IMR-90 (cell line): ENCODE data around the gene PLPP3. TPM values are rescaled to one million over a fixed set of nuclear protein-coding genes. Genes with fewer than 3 reads are reported as not detected.
A peak's percentile ranks its signal among the peaks of the same experiment; 100 is the strongest.

Experiments used
- ATAC-seq: fragments of 200-7000 bp; cut with Tn5 transposase; 2 replicates; pipeline ENCODE4 v1.9.1; 2020; ENCODE audit warnings: low read depth, mild to moderate bottlenecking, moderate library complexity
- BruUV-seq: library from RNA; stranded (reverse); fragments of 400-500 nt; replicated peaks from 2 replicates; lab custom pipeline; 2021; lab: Mats Ljungman, UMichigan
- CTCF ChIA-PET: fragments of 300-600 bp; formaldehyde crosslinking; extraction: SDS; loops from one replicate; lab custom pipeline; 2021; ENCODE audit warnings: antibody characterized with exemption; lab: Yijun Ruan, JAX
- POLR2A ChIA-PET: fragments of 300-600 bp; sonication (Branson Sonifier 250); formaldehyde crosslinking; loops from one replicate; lab custom pipeline; 2022; ENCODE audit warnings: antibody characterized with exemption; ENCODE audit not compliant: unreplicated experiment; lab: Charles Lee
- DNase-seq: peaks from one replicate; pipeline ENCODE4 v3.0.0; 2013
- H2AFZ ChIP-seq: replicated peaks from 2 replicates; pipeline ENCODE3; 2013; ENCODE audit warnings: low read length, mild to moderate bottlenecking; ENCODE audit not compliant: poor library complexity
- H2AK5ac ChIP-seq: 2 replicates; pipeline ENCODE4 v1.6.1; 2013; ENCODE audit warnings: low read depth, low read length, inconsistent platforms
- H2AK9ac ChIP-seq: replicated peaks from 2 replicates; pipeline ENCODE3; 2013; ENCODE audit warnings: mild to moderate bottlenecking, low read depth, low read length, moderate library complexity; ENCODE audit not compliant: poor library complexity
- H2BK120ac ChIP-seq: 2 replicates; pipeline ENCODE4 v1.6.1; 2013; ENCODE audit warnings: low read depth, low read length, inconsistent platforms
- H2BK15ac ChIP-seq: 3 replicates; pipeline ENCODE4 v1.6.1; 2013; ENCODE audit warnings: low read depth, low read length, inconsistent platforms
- H2BK20ac ChIP-seq: 2 replicates; pipeline ENCODE4 v1.6.1; 2013; ENCODE audit warnings: low read depth, mild to moderate bottlenecking, inconsistent platforms, low read length, moderate library complexity
- H2BK5ac ChIP-seq: 2 replicates; pipeline ENCODE4 v1.6.1; 2013; ENCODE audit warnings: mild to moderate bottlenecking, low read depth, low read length, inconsistent platforms; ENCODE audit not compliant: poor library complexity, severe bottlenecking
- H3K14ac ChIP-seq: replicated peaks from 2 replicates; pipeline ENCODE4 v1.6.1; 2013; ENCODE audit warnings: low read depth, low read length, inconsistent platforms
- H3K18ac ChIP-seq: 2 replicates; pipeline ENCODE4 v1.6.1; 2013; ENCODE audit warnings: low read depth, low read length, control low read depth
- H3K23ac ChIP-seq: 2 replicates; pipeline ENCODE4 v1.6.1; 2013; ENCODE audit warnings: low read depth, low read length, inconsistent platforms
- H3K27ac ChIP-seq: 2 replicates; pipeline ENCODE4 v1.5.1; 2013; ENCODE audit warnings: mild to moderate bottlenecking, control low read depth, low read length; ENCODE audit not compliant: insufficient read depth
- H3K27me3 ChIP-seq: 2 replicates; pipeline ENCODE4 v1.6.1; 2013; ENCODE audit warnings: low read length; ENCODE audit not compliant: control insufficient read depth, insufficient read depth
- H3K36me3 ChIP-seq: 2 replicates; pipeline ENCODE4 v1.6.1; 2013; ENCODE audit warnings: low read length, mixed read lengths; ENCODE audit not compliant: control insufficient read depth, insufficient read depth
- H3K4ac ChIP-seq: 2 replicates; pipeline ENCODE4 v1.6.1; 2013; ENCODE audit warnings: low read depth, low read length, inconsistent platforms
- H3K4me1 ChIP-seq: 2 replicates; pipeline ENCODE4 v1.6.1; 2013; ENCODE audit warnings: low read length, mixed read lengths; ENCODE audit not compliant: control insufficient read depth, insufficient read depth
- H3K4me2 ChIP-seq: 2 replicates; pipeline ENCODE4 v1.6.1; 2013; ENCODE audit warnings: low read depth, mild to moderate bottlenecking, control low read depth, low read length, moderate library complexity
- H3K4me3 ChIP-seq: 2 replicates; pipeline ENCODE4 v1.5.1; 2013; ENCODE audit warnings: low read depth, mild to moderate bottlenecking, control low read depth, low read length, moderate library complexity; ENCODE audit not compliant: insufficient read depth
- H3K56ac ChIP-seq: 2 replicates; pipeline ENCODE4 v1.6.1; 2013; ENCODE audit warnings: low read length, inconsistent platforms; ENCODE audit not compliant: insufficient read depth; ENCODE audit errors: extremely low read depth
- H3K79me1 ChIP-seq, 2 experiments: 2 replicates each; pipeline ENCODE4 v1.6.1; 2013; ENCODE audit warnings: low read length in 2 of 2, inconsistent platforms in 1 of 2, low read depth in 1 of 2
- H3K9ac ChIP-seq: 2 replicates; pipeline ENCODE4 v1.6.1; 2013; ENCODE audit warnings: low read depth, low read length, control low read depth
- H3K9me1 ChIP-seq: 2 replicates; pipeline ENCODE4 v1.6.1; 2013; ENCODE audit warnings: low read length, inconsistent platforms; ENCODE audit not compliant: insufficient read depth
- H3K9me3 ChIP-seq: 2 replicates; pipeline ENCODE4 v1.6.1; 2013; ENCODE audit warnings: low read length; ENCODE audit not compliant: control insufficient read depth, insufficient read depth
- H4K20me1 ChIP-seq: 2 replicates; pipeline ENCODE4 v1.6.1; 2013; ENCODE audit warnings: low read length, inconsistent platforms; ENCODE audit not compliant: insufficient read depth
- H4K5ac ChIP-seq: 2 replicates; pipeline ENCODE4 v1.6.1; 2013; ENCODE audit warnings: mild to moderate bottlenecking, low read depth, low read length, control low read depth
- H4K8ac ChIP-seq, 2 experiments: 2 replicates each; pipeline ENCODE4 v1.6.1; 2013; ENCODE audit warnings: low read depth in 2 of 2, low read length in 2 of 2, control low read depth in 1 of 2, inconsistent platforms in 1 of 2
- H4K91ac ChIP-seq: 2 replicates; pipeline ENCODE4 v1.6.1; 2013; ENCODE audit warnings: low read depth, low read length, inconsistent platforms; ENCODE audit not compliant: insufficient read depth
- BHLHE40 ChIP-seq: fragments of 150-350 bp; IDR thresholded peaks from 2 replicates; pipeline ENCODE4 v1.6.1; 2016; ENCODE audit warnings: mild to moderate bottlenecking, low read depth, low read length
- CEBPB ChIP-seq: IDR thresholded peaks from 2 replicates; pipeline ENCODE4 v1.6.1; 2012; ENCODE audit warnings: low read depth, low read length, improper control_type of control experiment
- CHD1 ChIP-seq: IDR thresholded peaks from 2 replicates; pipeline ENCODE4 v1.6.1; 2012; ENCODE audit warnings: low read depth, low read length, improper control_type of control experiment
- CTCF ChIP-seq: conservative IDR thresholded peaks from 2 replicates; pipeline ENCODE4 v1.5.1; 2012; ENCODE audit warnings: mild to moderate bottlenecking, low read depth, low read length, improper control_type of control experiment
- ELK1 ChIP-seq: fragments of 150-350 bp; IDR thresholded peaks from 2 replicates; pipeline ENCODE4 v1.6.1; 2016; ENCODE audit warnings: low read depth, mild to moderate bottlenecking, low read length, moderate library complexity, borderline replicate concordance
- FOS ChIP-seq: fragments of 150-350 bp; IDR thresholded peaks from 2 replicates; pipeline ENCODE4 v1.6.1; 2016; ENCODE audit warnings: low read depth, low read length
- MAFK ChIP-seq: IDR thresholded peaks from 2 replicates; pipeline ENCODE4 v1.6.1; 2012; ENCODE audit warnings: low read depth, low read length, improper control_type of control experiment
- MAZ ChIP-seq: IDR thresholded peaks from 2 replicates; pipeline ENCODE4 v1.6.1; 2012; ENCODE audit warnings: low read depth, mild to moderate bottlenecking, low read length, improper control_type of control experiment, moderate library complexity, borderline replicate concordance
- MXI1 ChIP-seq: IDR thresholded peaks from 2 replicates; pipeline ENCODE4 v1.6.1; 2012; ENCODE audit warnings: low read depth, mild to moderate bottlenecking, low read length, moderate library complexity, borderline replicate concordance
- NFE2L2 ChIP-seq: fragments of 150-350 bp; IDR thresholded peaks from 2 replicates; pipeline ENCODE4 v1.6.1; 2016; ENCODE audit warnings: low read depth, mild to moderate bottlenecking, low read length
- POLR2A ChIP-seq: IDR thresholded peaks from 2 replicates; pipeline ENCODE4 v1.6.1; 2012; ENCODE audit warnings: mild to moderate bottlenecking, low read depth, low read length
- RAD21 ChIP-seq: IDR thresholded peaks from 2 replicates; pipeline ENCODE4 v1.6.1; 2012; ENCODE audit warnings: low read length, improper control_type of control experiment
- RCOR1 ChIP-seq: IDR thresholded peaks from 2 replicates; pipeline ENCODE4 v1.6.1; 2012; ENCODE audit warnings: mild to moderate bottlenecking, low read length, improper control_type of control experiment; ENCODE audit not compliant: insufficient replicate concordance
- RFX5 ChIP-seq: IDR thresholded peaks from 2 replicates; pipeline ENCODE4 v1.8.0; 2012; ENCODE audit warnings: low read depth, mild to moderate bottlenecking, low read length, moderate library complexity
- SMC3 ChIP-seq: fragments of 150-350 bp; IDR thresholded peaks from 2 replicates; pipeline ENCODE4 v1.6.1; 2016; ENCODE audit warnings: low read depth, mild to moderate bottlenecking, antibody characterized with exemption, low read length, moderate library complexity
- USF2 ChIP-seq: fragments of 150-350 bp; IDR thresholded peaks from 2 replicates; pipeline ENCODE4 v1.6.1; 2017; ENCODE audit warnings: mild to moderate bottlenecking, antibody characterized with exemption, low read length, low read depth
- WGBS, 2 experiments: methylation state at CpG; one replicate each; pipeline versions ENCODE4 v1.1.5 to v1.1.7; 2013; ENCODE audit warnings: missing lambda C conversion rate in 2 of 2; ENCODE audit not compliant: insufficient read length in 1 of 2; ENCODE audit errors: extremely low coverage in 2 of 2; 5-methylcytosine and 5-hydroxymethylcytosine counted together
- dilution Hi-C: fragments of 300-500 bp; cut with HindIII; formaldehyde crosslinking; loops from one replicate; pipeline ENCODE4 v1.14.3; 2018; ENCODE audit warnings: low sequenced_read_pairs; ENCODE audit not compliant: unreplicated experiment
- in situ Hi-C: fragments of 300-500 bp; cut with MboI; formaldehyde crosslinking; loops from 3 replicates; pipeline ENCODE4 v1.14.3; 2019; ENCODE audit warnings: low sequenced_read_pairs, inconsistent platforms, mixed read lengths
- intact Hi-C: fragments of 100-400 bp; cut with micrococcal nuclease; formaldehyde crosslinking; loops from 2 replicates; pipeline ENCODE4 v1.10.0; 2022
- polyA plus RNA-seq, 3 experiments: library from polyadenylated mRNA; depleted of rRNA; stranded (reverse); fragments of >200 nt; gene quantifications; 2 replicates each; pipeline ENCODE4 v1.2.3, GENCODE V29; 2012; ENCODE audit warnings: low replicate concordance in 1 of 3
- total RNA-seq: library from RNA; depleted of rRNA; stranded (reverse); fragments of >200 nt; gene quantifications from 2 replicates; pipeline ENCODE4 v1.2.3, GENCODE V29; 2012

The PLPP3 gene
- total and polyA plus RNA-seq, 2 of the 4 experiments (the other 2 are of a cell fraction): 49.9 to 56.6 TPM

GRCh38 chr1:56570924-56571372 lies 8.4 kb downstream of the PLPP3 start:
- H3K18ac ChIP-seq: peak overlapping the region; percentile 87; the same call in 1 of the 2 replicates
- peak overlapping the region; percentile 62; the same call in 1 of the 2 replicates for H2AK5ac ChIP-seq
- 0 out of 2 replicates have a peak overlapping the region, but pooled peaks have one; percentile 18 for H3K14ac ChIP-seq
- BruUV-seq: no TSS peak
- H3K27me3 ChIP-seq: no peaks in the 10 kb centered on the region
- ChIA-PET POLR2A (no interaction called here), CTCF (interaction anchor here (0.7 kb wide), 1 partner anchor 189 kb away, joined by 3 read pairs; no protein-coding TSS in a partner anchor)
- peaks cover 17 to 70% of the 10 kb centered on the region in 2 experiments for H3K79me1 ChIP-seq
- no peak overlapping the region for H3K56ac ChIP-seq
- peak overlapping the region; percentile 26; the same call in 1 of the 2 replicates for H3K23ac ChIP-seq
- no CpG with 5 or more reads among the region's 5 CpGs for WGBS, 2 experiments
- H4K5ac ChIP-seq: peak overlapping the region; percentile 46; the same call in 1 of the 2 replicates
- no peak overlapping the region for H2AK9ac ChIP-seq
- peaks cover 8% of the 10 kb centered on the region for H3K9me1 ChIP-seq
- TF ChIP-seq USF2 (no peak), SMC3 (no peak), RAD21 (no peak), CEBPB (no peak), RCOR1 (no peak), MAZ (no peak), CHD1 (no peak), MAFK (no peak), BHLHE40 (no peak), ELK1 (no peak), MXI1 (no peak), CTCF (no peak), POLR2A (no peak), NFE2L2 (no peak), RFX5 (no peak), FOS (no peak)
- no peak overlapping the region for H2BK15ac ChIP-seq
- DNase-seq: no peak
- no peak overlapping the region for H2BK5ac ChIP-seq
- H3K4me2 ChIP-seq: peak overlapping the region; percentile 67
- dilution Hi-C loops (no loop called here), intact Hi-C loops (loop anchor here (10.0 kb wide), 2 partner anchors 246 to 716 kb away; no protein-coding TSS in a partner anchor), in situ Hi-C loops (loop anchor here (10.0 kb wide), 1 partner anchor 836 kb away; no protein-coding TSS in a partner anchor)
- no peak overlapping the region for H3K4me3 ChIP-seq
- no peak overlapping the region for H3K9ac ChIP-seq
- peaks cover 31% of the 10 kb centered on the region for H3K36me3 ChIP-seq
- peak overlapping the region; percentile 55 for H3K4ac ChIP-seq
- ATAC-seq: no peak
- peaks cover 27% of the 10 kb centered on the region for H3K4me1 ChIP-seq
- peaks cover 93% of the 10 kb centered on the region for H4K20me1 ChIP-seq
- H3K27ac ChIP-seq: no peak overlapping the region
- H3K9me3 ChIP-seq: no peaks in the 10 kb centered on the region
- peak overlapping the region in 1 of 2 experiments; percentile 17; a peak in 1 of 4 replicates for H4K8ac ChIP-seq
- H2AFZ ChIP-seq: no peak overlapping the region
- H2BK20ac ChIP-seq: peak overlapping the region; percentile 32
- H4K91ac ChIP-seq: 0 out of 2 replicates have a peak overlapping the region, but pooled peaks have one; percentile 6
- H2BK120ac ChIP-seq: no peak overlapping the region
